Astrocyte (in vitro differentiated cells and primary cell): Measurements from ENCODE around the gene EPB41L1.

Experiments used
- CTCF ChIP-seq: IDR thresholded peaks from 2 replicates; pipeline ENCODE4 v1.5.1; 2011; ENCODE audit warnings: low read depth, mild to moderate bottlenecking, inconsistent platforms, low read length, moderate library complexity; ENCODE audit not compliant: insufficient read depth
- EZH2 ChIP-seq: IDR thresholded peaks from 2 replicates; pipeline ENCODE4 v1.6.1; 2012; ENCODE audit warnings: mild to moderate bottlenecking, low read length, inconsistent platforms; ENCODE audit not compliant: insufficient read depth

- no peak for TF ChIP-seq EZH2
- no peak for TF ChIP-seq CTCF
Observed at GRCh38 chr20:36267605-36268381, 113.3 kb downstream of the EPB41L1 start.
